AG09309 (cell line): ENCODE results near the gene ZNF234.

Experiments
- DNase-seq: peaks from one replicate; pipeline ENCODE4 v3.0.0-alpha.2; 2010; ENCODE audit warnings: low read depth
- H3K4me3 ChIP-seq: 2 replicates; pipeline ENCODE4 v1.5.1; 2011; ENCODE audit warnings: mild to moderate bottlenecking, low read depth, low read length, moderate library complexity; ENCODE audit not compliant: control insufficient read depth
- CTCF ChIP-seq: IDR thresholded peaks from 2 replicates; pipeline ENCODE4 v1.5.1; 2011; ENCODE audit warnings: mild to moderate bottlenecking, low read depth, low read length, inconsistent platforms; ENCODE audit not compliant: insufficient read depth, control insufficient read depth; ENCODE audit errors: missing control alignments

Gene ZNF234

GRCh38 chr19:44141191-44142058 lies at the start of gene ZNF234:
ZNF234 (plus strand) TSS chr19:44141554; CDS start chr19:44144633, 3,079 bp downstream.
- TF ChIP-seq CTCF = peak; percentile 10
- DNase-seq = peak; percentile 56

GRCh38 chr19:44092108-44092507 lies 49.2 kb upstream of the ZNF234 start:
- TF ChIP-seq CTCF = no peak
- H3K4me3 ChIP-seq = no peak overlapping the region
- DNase-seq = no peak

More at GRCh38 chr19:44141191-44142058, at the start of gene ZNF234:
- peak within 1 kb of the TSS; percentile 100 for H3K4me3 ChIP-seq

- no peak for TF ChIP-seq CTCF
- DNase-seq = peak; percentile 51
- H3K4me3 ChIP-seq = peak within 1 kb of the TSS; percentile 99
Measured at GRCh38 chr19:44093931-44094765, 47.2 kb upstream of the ZNF234 start, which contains the start of gene ZNF224. ZNF224 (plus strand) TSS chr19:44094361; CDS start chr19:44097874, 3,513 bp downstream.

- TF ChIP-seq CTCF = no peak
- H3K4me3 ChIP-seq = no peak overlapping the region
- DNase-seq = no peak
Measured at GRCh38 chr19:44107751-44108150, 33.6 kb upstream of the ZNF234 start.

GRCh38 chr19:44109458-44109857 lies 31.9 kb upstream of the ZNF234 start:
- no peak for TF ChIP-seq CTCF
- no peak for DNase-seq
- H3K4me3 ChIP-seq = no peak overlapping the region

- DNase-seq = peak; percentile 64
- H3K4me3 ChIP-seq = peak overlapping the region; percentile 94
- no peak for TF ChIP-seq CTCF
Measured at GRCh38 chr19:44111910-44112463, 29.4 kb upstream of the ZNF234 start.
